CD14-positive monocyte (primary cell): Measurements from ENCODE around the gene FIBCD1. TPM values are rescaled to one million over a fixed set of nuclear protein-coding genes. Genes with fewer than 3 reads are reported as not detected.

Experiments
- DNase-seq, 3 donors: peaks; one replicate each; pipeline ENCODE4 v3.0.0-alpha.2; 2011 to 2022
- H2AFZ ChIP-seq: 2 replicates; pipeline ENCODE4 v1.6.0; 2012; ENCODE audit warnings: mild to moderate bottlenecking, low read depth, low read length, inconsistent platforms; ENCODE audit not compliant: insufficient read depth, poor library complexity, severe bottlenecking
- H3K27ac ChIP-seq, 2 donors: 1 replicate in 1 of 2; 2 replicates in 1 of 2; pipeline ENCODE4 v1.5.1; 2012 to 2013; ENCODE audit warnings: low read length in 2 of 2, control low read depth in 1 of 2, inconsistent platforms in 1 of 2, low read depth in 1 of 2, mild to moderate bottlenecking in 1 of 2
- H3K27me3 ChIP-seq, 2 donors: one replicate each; pipeline versions ENCODE4 v1.6.0 to v1.6.1; 2011 to 2013; ENCODE audit warnings: low read length in 2 of 2; ENCODE audit not compliant: control insufficient read depth in 2 of 2, insufficient read depth in 2 of 2
- H3K36me3 ChIP-seq, 2 donors: replicated peaks in 1 of 2; 1 replicate in 1 of 2; 2 replicates in 1 of 2; pipeline versions ENCODE4 v1.5.1 to v1.6.1; 2012 to 2013; ENCODE audit warnings: low read length in 2 of 2, control low read depth in 1 of 2, inconsistent platforms in 1 of 2, mild to moderate bottlenecking in 1 of 2; ENCODE audit not compliant: insufficient read depth in 2 of 2, control insufficient read depth in 1 of 2
- H3K4me1 ChIP-seq, 2 donors: 1 replicate in 1 of 2; 2 replicates in 1 of 2; pipeline versions ENCODE4 v1.5.1 to v1.6.1; 2012 to 2013; ENCODE audit warnings: low read length in 2 of 2, control low read depth in 1 of 2, inconsistent platforms in 1 of 2, mild to moderate bottlenecking in 1 of 2, moderate library complexity in 1 of 2; ENCODE audit not compliant: insufficient read depth in 2 of 2, control insufficient read depth in 1 of 2
- H3K4me2 ChIP-seq: replicated peaks from 2 replicates; pipeline ENCODE3; 2012; ENCODE audit warnings: low read length, moderate library complexity, mild to moderate bottlenecking; ENCODE audit not compliant: poor library complexity, severe bottlenecking; ENCODE audit errors: extremely low read depth
- H3K4me3 ChIP-seq, 3 experiments: fragments of 200-600 bp in 1 of 3; sonication (generic) in 1 of 3; replicated peaks in 1 of 3; 1 replicate in 2 of 3; 2 replicates in 1 of 3; pipeline ENCODE4 v1.5.1; 2011 to 2013; ENCODE audit warnings: low read length in 3 of 3, mild to moderate bottlenecking in 3 of 3, control low read depth in 2 of 3, low read depth in 2 of 3, inconsistent platforms in 1 of 3, moderate library complexity in 1 of 3
- H3K79me2 ChIP-seq: 2 replicates; pipeline ENCODE4 v1.6.0; 2012; ENCODE audit warnings: mild to moderate bottlenecking, control low read depth, inconsistent platforms, low read length, moderate library complexity; ENCODE audit not compliant: insufficient read depth
- H3K9ac ChIP-seq: 2 replicates; pipeline ENCODE4 v1.6.0; 2017; ENCODE audit warnings: low read length, mild to moderate bottlenecking; ENCODE audit not compliant: insufficient read depth, poor library complexity, severe bottlenecking
- H3K9me3 ChIP-seq, 2 donors: replicated peaks in 1 of 2; 1 replicate in 1 of 2; 2 replicates in 1 of 2; pipeline versions ENCODE4 v1.5.1 to v1.6.1; 2012 to 2013; ENCODE audit warnings: low read length in 2 of 2, control low read depth in 1 of 2; ENCODE audit not compliant: control insufficient read depth in 1 of 2, insufficient read depth in 1 of 2
- H4K20me1 ChIP-seq: 2 replicates; pipeline ENCODE4 v1.6.0; 2012; ENCODE audit warnings: mild to moderate bottlenecking, low read length, control low read depth, moderate library complexity; ENCODE audit not compliant: insufficient read depth
- H3K27ac Mint-ChIP-seq, 7 donors: one replicate each; pipeline ENCODE4 v1.8.0; 2020; ENCODE audit warnings: mild to moderate bottlenecking in 7 of 7, mixed read lengths in 7 of 7, moderate library complexity in 6 of 7, inconsistent platforms in 2 of 7
- H3K27me3 Mint-ChIP-seq, 3 donors: one replicate each; pipeline ENCODE4 v1.8.0; 2021 to 2022; ENCODE audit warnings: low read depth in 3 of 3, mild to moderate bottlenecking in 3 of 3, mixed read lengths in 3 of 3, moderate library complexity in 3 of 3, inconsistent platforms in 1 of 3
- H3K36me3 Mint-ChIP-seq, 2 donors: one replicate each; pipeline ENCODE4 v1.8.0; 2020; ENCODE audit warnings: mixed read lengths in 2 of 2, inconsistent platforms in 1 of 2, mild to moderate bottlenecking in 1 of 2
- H3K4me1 Mint-ChIP-seq: one replicate; pipeline ENCODE4 v1.8.0; 2020; ENCODE audit warnings: mild to moderate bottlenecking, mixed read lengths
- H3K4me3 Mint-ChIP-seq, 2 donors: one replicate each; pipeline ENCODE4 v1.8.0; 2020; ENCODE audit warnings: mild to moderate bottlenecking in 2 of 2, mixed read lengths in 2 of 2, moderate library complexity in 1 of 2
- H3K9me3 Mint-ChIP-seq, 7 donors: one replicate each; pipeline ENCODE4 v1.8.0; 2020 to 2022; ENCODE audit warnings: mixed read lengths in 7 of 7, mild to moderate bottlenecking in 6 of 7, moderate library complexity in 6 of 7, inconsistent platforms in 2 of 7
- WGBS: methylation state at CpG from one replicate; pipeline ENCODE4 v1.1.5; 2013; ENCODE audit warnings: missing lambda C conversion rate; ENCODE audit not compliant: insufficient coverage; 5-methylcytosine and 5-hydroxymethylcytosine counted together
- intact Hi-C, 2 donors: fragments of 100-400 bp; cut with micrococcal nuclease; formaldehyde crosslinking; loops; one replicate each; pipeline versions ENCODE4 v1.15.0 to v1.15.1; 2023
- polyA plus RNA-seq, 3 donors: library from polyadenylated mRNA; depleted of rRNA in 1 of 3; unstranded in 2 of 3; stranded (reverse) in 1 of 3; fragments of 300-500 nt in 2 of 3; fragments of >200 nt in 1 of 3; fragmentation: Illumina TruSeq in 2 of 3; gene quantifications; 1 replicate in 2 of 3; 2 replicates in 1 of 3; pipeline ENCODE4 v1.2.3, GENCODE V29; 2012 to 2021
- TF ChIP-seq, protein P1 (sequence below): fragments of 200-600 bp; IDR thresholded peaks from one replicate; pipeline ENCODE4 v1.8.0; 2022; ENCODE audit warnings: antibody characterized with exemption, mild to moderate bottlenecking

Gene FIBCD1
- polyA plus RNA-seq, 3 donors = not detected

DNA sequence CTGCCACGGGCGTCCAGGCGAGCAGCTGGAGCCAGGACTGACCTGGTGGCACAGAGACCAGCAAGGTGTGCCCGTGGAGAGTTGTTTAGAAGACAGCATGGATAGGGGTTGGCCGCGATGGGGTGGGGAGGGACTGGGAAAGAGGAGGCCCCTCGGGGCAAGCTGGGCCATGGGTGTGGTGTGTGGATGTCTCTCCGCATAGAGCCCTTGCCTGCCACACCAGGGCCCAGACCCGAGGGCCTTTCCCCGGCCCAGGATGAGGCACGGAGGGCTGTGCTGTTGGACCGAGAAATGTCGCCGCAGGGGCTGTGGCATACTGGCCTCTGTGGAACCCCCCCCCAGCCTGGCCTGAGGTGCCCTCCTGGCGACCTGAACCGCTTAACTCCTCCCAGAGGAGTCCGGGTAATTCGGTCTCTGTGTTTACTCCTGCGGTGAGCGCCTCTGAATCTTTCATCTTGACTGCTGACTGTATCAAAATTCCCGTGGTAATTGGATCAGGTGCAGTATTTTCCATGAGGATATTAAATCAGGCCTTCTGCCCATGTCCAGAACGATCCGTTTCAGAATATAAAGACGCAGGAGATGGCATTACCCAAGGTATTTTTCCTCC is 47.4 kb upstream of the FIBCD1 start:
- Mint-ChIP-seq H3K9me3 (peaks cover 0 to 3% (median 0%) of the 10 kb centered on the region in 7 donors), H3K4me1 (peaks cover 13% of the 10 kb centered on the region), H3K27me3 (peaks cover 2 to 3% (median 2%) of the 10 kb centered on the region in 3 donors), H3K36me3 (no peaks in the 10 kb centered on the region), H3K4me3 (no peak overlapping the region), H3K27ac (no peak overlapping the region)
- WGBS = 91% methylated on average over 12 of the region's 24 CpGs
- Histone ChIP-seq H3K9me3 (no peaks in the 10 kb centered on the region), H3K27ac (no peak overlapping the region), H4K20me1 (no peaks in the 10 kb centered on the region), H3K4me2 (no peak overlapping the region), H3K27me3 (no peaks in the 10 kb centered on the region), H3K36me3 (no peaks in the 10 kb centered on the region), H3K79me2 (no peaks in the 10 kb centered on the region), H3K9ac (no peak overlapping the region), H3K4me1 (peaks cover 6 to 10% of the 10 kb centered on the region in 2 donors), H3K4me3 (no peak overlapping the region), H2AFZ (no peak overlapping the region)
- no peak for DNase-seq
- intact Hi-C loops = no loop called here
- TF ChIP-seq, protein P1, sequence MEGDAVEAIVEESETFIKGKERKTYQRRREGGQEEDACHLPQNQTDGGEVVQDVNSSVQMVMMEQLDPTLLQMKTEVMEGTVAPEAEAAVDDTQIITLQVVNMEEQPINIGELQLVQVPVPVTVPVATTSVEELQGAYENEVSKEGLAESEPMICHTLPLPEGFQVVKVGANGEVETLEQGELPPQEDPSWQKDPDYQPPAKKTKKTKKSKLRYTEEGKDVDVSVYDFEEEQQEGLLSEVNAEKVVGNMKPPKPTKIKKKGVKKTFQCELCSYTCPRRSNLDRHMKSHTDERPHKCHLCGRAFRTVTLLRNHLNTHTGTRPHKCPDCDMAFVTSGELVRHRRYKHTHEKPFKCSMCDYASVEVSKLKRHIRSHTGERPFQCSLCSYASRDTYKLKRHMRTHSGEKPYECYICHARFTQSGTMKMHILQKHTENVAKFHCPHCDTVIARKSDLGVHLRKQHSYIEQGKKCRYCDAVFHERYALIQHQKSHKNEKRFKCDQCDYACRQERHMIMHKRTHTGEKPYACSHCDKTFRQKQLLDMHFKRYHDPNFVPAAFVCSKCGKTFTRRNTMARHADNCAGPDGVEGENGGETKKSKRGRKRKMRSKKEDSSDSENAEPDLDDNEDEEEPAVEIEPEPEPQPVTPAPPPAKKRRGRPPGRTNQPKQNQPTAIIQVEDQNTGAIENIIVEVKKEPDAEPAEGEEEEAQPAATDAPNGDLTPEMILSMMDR = no peak

DNA sequence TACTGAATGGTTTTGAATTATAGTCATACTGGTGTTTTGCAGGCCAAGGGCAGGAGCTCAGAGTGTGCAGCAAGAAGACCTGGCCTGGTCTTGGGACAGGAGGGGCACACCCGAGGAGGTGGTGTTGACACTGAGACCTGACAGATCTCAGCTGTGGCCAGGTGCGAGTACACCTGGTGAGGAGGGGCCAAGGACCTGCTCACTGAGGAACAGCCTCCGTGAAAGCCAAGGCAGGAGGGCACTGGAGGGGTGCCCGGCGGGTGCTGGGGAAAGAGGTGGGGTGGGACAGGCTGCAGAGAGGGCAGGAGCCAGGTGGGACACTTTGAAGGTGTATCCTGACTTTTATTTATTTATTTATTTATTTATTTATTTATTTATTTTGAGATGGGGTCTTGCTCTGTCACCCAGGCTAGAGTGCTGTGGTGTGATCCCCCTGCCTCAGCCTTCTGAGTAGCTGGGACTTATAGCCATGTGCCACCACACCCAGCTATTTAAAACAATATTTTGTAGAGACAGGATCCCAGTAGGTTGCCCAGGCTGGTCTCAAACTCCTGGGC is 46.6 kb upstream of the FIBCD1 start:
- H3K27me3 ChIP-seq = no peaks in the 10 kb centered on the region
- H3K4me1 Mint-ChIP-seq = peaks cover 19% of the 10 kb centered on the region
- no peak overlapping the region for H3K4me3 Mint-ChIP-seq
- H3K4me2 ChIP-seq = no peak overlapping the region
- H3K4me1 ChIP-seq = peaks cover 12 to 16% of the 10 kb centered on the region in 2 donors
- no peak overlapping the region for H3K9ac ChIP-seq
- H3K27ac ChIP-seq = no peak overlapping the region
- peaks cover 0 to 3% (median 0%) of the 10 kb centered on the region in 7 donors for H3K9me3 Mint-ChIP-seq
- H2AFZ ChIP-seq = no peak overlapping the region
- H3K36me3 ChIP-seq = no peaks in the 10 kb centered on the region
- intact Hi-C loops = no loop called here
- 86% methylated on average over 2 of the region's 5 CpGs for WGBS
- H3K27me3 Mint-ChIP-seq = peaks cover under 1 to 3% (median 2%) of the 10 kb centered on the region in 3 donors
- H3K9me3 ChIP-seq = no peaks in the 10 kb centered on the region
- DNase-seq = no peak
- H3K36me3 Mint-ChIP-seq = no peaks in the 10 kb centered on the region
- no peak overlapping the region for H3K4me3 ChIP-seq
- TF ChIP-seq, protein P1 = no peak
- H4K20me1 ChIP-seq = no peaks in the 10 kb centered on the region
- no peak overlapping the region for H3K27ac Mint-ChIP-seq
- no peaks in the 10 kb centered on the region for H3K79me2 ChIP-seq
